Kidney tubule cell (primary cell): ENCODE data around the gene ZBTB12.
"Not testable (repeated sequence)": the region's sequence is repeated elsewhere in the genome, so short reads cannot be mapped to it uniquely, and the experiment has no call there.

Experiments
- DNase-seq: peaks from one replicate; pipeline ENCODE4 v3.0.0-alpha.2; 2018; ENCODE audit warnings: low spot score

ZBTB12 gene, protein sequence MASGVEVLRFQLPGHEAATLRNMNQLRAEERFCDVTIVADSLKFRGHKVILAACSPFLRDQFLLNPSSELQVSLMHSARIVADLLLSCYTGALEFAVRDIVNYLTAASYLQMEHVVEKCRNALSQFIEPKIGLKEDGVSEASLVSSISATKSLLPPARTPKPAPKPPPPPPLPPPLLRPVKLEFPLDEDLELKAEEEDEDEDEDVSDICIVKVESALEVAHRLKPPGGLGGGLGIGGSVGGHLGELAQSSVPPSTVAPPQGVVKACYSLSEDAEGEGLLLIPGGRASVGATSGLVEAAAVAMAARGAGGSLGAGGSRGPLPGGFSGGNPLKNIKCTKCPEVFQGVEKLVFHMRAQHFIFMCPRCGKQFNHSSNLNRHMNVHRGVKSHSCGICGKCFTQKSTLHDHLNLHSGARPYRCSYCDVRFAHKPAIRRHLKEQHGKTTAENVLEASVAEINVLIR

DNA sequence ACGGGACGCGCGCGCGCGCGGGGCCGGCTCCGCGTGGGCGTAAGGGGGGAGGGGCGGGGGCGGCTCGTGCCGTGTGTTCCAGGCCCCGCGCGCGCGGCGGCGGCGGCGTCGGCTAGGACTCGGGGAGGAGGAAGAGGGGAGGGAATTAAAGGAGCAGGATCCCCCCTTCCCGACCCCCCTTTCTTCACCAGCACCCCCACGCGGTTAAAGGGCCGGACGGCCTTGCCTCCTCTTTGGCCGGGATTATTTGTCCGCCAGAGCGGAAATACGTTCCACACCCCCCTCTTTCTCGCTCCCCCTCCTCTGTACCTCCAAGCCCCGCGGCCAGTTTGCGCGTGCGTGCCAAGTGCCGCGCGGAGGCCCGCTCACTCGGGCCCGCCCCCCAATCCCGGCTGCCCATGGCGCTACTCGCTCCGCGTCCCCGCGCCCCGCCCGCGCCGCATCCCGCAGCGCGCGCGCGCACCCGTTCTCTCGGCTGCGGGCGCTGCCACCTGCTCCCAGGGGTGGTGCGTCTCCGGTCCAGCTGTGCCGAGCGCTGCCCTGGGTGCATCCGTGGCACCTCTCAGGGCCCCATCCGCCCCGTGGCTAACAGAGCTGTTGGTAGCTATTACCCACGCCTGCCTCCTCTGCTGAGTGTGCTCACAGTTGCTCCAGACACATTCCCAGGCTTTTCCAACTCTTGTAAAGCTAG is at the start of gene ZBTB12:
ZBTB12 (minus strand) TSS at position 134 of the 691 bp plus-strand sequence. CDS start 781 bp downstream, outside the sequence.
- DNase-seq: peak; percentile 90

DNA sequence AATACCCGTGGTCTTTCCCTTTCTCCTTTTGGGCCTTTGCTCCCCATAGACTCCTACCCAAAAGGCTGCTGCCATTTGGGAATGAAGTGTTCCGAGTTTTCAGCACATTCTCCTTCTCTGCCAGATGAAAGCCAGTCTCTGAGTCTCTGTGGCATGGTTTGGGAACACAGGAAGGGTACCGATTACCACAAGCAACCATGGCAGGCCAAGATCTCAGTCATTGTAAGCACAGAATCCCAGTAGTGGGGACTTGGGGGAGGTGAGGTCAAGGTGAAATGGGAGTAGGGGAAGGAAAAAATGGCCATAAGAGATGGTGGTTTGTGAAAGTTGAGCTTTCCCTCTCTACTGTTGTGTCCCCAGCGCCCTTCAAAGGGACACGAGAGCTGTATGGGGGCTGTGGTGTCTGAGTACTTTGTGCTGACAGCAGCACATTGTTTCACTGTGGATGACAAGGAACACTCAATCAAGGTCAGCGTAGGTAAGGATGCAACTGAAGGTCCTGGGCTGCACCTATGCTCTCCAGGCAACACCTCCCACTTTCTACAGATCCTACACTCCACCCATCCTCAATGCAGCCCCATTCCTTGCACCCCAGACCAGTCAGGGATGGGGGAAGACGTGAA is 48.2 kb upstream of the ZBTB12 start:
- no peak for DNase-seq

DNA sequence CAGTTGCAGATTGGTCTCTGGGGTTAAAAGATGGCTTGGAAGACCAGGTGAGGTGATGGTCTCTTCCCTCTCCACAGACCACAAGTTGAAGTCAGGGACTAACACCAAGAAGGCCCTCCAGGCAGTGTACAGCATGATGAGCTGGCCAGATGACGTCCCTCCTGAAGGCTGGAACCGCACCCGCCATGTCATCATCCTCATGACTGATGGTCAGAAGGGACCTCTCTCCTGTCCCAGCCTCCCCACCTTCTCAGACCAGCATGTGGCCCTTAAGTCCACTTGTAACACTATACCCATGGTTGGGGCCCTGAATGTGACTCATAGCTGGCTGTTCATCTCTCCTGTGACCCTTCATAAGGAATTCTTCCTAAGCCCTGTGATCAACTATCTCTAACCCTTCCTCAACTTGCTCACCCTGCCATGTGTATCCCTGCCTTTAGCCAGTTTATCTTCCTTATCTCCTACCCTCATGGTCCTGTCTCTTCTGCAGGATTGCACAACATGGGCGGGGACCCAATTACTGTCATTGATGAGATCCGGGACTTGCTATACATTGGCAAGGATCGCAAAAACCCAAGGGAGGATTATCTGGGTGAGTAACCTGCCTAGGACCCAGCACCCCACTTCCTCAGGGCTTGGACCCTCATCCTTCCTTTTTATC is 47.0 kb upstream of the ZBTB12 start:
- DNase-seq: peak; percentile 14

DNA sequence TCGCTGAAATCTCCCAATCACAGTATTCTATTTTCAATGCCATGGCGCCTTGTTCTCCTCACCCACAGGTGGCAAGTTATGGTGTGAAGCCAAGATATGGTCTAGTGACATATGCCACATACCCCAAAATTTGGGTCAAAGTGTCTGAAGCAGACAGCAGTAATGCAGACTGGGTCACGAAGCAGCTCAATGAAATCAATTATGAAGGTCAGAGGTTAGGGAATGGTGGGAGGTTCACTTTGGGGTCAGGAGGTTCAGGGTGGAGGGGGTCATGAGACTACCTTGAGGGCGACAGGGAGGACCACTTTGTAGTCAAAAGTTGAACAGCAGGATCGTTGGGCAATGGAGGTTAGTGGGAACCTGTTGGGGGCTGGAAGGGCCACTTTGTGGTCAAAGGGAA is 46.4 kb upstream of the ZBTB12 start:
- DNase-seq: no peak

DNA sequence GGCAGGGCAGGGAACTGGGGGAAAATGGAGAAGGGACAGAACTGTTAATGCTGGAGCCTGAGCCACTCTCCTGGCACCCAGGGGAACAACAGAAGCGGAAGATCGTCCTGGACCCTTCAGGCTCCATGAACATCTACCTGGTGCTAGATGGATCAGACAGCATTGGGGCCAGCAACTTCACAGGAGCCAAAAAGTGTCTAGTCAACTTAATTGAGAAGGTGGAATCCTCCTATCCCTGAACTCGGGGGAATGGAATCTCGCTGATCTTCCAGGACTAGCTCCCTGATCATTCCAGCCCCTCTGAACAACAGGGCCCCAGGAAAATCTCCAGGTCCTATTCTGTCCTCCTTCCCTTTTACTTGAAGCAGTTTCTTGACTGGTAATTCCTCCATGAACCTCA is 46.0 kb upstream of the ZBTB12 start:
- no peak for DNase-seq

DNA sequence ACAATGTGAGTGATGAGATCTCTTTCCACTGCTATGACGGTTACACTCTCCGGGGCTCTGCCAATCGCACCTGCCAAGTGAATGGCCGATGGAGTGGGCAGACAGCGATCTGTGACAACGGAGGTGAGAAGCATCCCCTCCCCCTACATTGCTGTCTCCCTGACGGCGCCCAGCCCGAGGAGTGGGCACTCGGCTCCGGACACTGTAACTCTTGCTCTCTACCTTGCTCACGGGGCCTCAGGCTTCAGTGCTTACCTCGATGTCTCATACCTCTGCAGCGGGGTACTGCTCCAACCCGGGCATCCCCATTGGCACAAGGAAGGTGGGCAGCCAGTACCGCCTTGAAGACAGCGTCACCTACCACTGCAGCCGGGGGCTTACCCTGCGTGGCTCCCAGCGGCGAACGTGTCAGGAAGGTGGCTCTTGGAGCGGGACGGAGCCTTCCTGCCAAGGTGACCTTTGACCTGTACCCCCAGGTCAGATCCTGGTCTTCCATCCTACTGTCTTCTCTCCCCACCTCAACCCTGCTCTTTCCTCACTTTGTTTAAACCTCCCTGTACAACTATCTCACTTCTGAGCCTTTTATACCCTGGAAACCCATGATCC is 45.3 kb upstream of the ZBTB12 start:
- no peak for DNase-seq

DNA sequence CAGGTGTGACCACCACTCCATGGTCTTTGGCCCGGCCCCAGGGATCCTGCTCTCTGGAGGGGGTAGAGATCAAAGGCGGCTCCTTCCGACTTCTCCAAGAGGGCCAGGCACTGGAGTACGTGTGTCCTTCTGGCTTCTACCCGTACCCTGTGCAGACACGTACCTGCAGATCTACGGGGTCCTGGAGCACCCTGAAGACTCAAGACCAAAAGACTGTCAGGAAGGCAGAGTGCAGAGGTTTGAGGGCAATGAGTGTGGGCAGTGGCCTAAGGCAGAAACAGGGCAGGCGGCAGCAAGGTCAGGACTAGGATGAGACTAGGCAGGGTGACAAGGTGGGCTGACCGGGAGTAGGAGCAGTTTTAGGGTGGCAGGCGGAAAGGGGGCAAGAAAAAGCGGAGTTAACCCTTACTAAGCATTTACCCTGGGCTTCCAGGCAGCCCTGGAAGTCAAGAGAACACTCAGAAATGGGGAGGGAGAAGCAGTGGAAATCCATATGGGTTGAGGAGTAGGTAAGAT is 44.5 kb upstream of the ZBTB12 start:
- no peak for DNase-seq

DNA sequence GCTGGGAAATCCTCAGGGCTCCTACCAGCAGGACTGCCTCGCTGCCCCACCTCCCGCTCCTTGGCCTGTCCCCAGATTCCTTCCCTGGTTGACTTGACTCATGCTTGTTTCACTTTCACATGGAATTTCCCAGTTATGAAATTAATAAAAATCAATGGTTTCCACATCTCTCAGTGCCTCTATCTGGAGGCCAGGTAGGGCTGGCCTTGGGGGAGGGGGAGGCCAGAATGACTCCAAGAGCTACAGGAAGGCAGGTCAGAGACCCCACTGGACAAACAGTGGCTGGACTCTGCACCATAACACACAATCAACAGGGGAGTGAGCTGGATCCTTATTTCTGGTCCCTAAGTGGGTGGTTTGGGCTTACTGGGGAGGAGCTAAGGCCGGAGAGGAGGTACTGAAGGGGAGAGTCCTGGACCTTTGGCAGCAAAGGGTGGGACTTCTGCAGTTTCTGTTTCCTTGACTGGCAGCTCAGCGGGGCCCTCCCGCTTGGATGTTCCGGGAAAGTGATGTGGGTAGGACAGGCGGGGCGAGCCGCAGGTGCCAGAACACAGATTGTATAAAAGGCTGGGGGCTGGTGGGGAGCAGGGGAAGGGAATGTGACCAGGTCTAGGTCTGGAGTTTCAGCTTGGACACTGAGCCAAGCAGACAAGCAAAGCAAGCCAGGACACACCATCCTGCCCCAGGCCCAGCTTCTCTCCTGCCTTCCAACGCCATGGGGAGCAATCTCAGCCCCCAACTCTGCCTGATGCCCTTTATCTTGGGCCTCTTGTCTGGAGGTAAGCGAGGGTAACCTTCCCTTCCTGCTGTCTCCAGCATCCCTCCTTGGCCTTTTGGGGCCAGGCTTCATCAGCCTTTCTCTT is 43.9 kb upstream of the ZBTB12 start, which contains the start of gene CFB:
CFB (plus strand) TSS at position 589 of the 863 bp plus-strand sequence; CDS start at position 716, 127 bp downstream.
- peak; percentile 91 for DNase-seq

DNA sequence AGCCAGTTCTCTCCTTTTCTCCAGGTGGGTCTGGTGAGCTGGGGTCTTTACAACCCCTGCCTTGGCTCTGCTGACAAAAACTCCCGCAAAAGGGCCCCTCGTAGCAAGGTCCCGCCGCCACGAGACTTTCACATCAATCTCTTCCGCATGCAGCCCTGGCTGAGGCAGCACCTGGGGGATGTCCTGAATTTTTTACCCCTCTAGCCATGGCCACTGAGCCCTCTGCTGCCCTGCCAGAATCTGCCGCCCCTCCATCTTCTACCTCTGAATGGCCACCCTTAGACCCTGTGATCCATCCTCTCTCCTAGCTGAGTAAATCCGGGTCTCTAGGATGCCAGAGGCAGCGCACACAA is 43.2 kb upstream of the ZBTB12 start:
- DNase-seq: no peak

DNA sequence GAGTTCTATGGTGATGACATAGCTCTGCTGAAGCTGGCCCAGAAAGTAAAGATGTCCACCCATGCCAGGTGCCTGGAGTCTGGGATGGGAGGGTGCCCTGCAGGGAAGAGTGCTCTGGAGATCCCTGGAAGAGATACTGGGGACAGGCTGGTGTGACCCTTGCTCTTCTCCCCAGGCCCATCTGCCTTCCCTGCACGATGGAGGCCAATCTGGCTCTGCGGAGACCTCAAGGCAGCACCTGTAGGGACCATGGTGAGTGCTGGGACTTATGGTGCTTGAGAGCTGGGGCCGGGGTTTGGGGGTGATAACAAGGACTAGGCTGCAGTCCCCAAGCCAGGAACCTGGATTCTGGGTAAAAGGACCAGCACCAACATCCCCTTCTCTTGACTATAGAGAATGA is 41.9 kb upstream of the ZBTB12 start:
- DNase-seq: no peak

DNA sequence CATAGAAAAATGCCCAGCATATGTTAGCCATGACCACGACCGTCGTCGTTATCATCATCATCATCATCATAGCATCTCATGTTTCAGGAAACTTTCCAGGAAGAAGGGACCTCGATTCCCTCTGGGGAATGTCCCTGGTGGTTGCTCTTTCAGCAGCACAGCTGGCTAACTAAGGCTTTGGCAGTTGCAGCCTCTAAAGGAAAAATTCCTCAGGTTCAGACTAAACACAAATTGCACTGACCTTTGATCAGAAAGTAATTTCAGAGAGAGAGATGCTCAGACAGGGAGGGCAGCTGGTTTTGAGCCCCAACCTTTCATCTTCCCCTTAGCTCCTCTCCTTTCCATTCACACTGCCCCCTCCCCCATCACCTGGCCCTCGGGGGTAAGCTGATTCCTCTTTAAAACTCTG is 38.4 kb upstream of the ZBTB12 start:
- peak; percentile 67 for DNase-seq

DNA sequence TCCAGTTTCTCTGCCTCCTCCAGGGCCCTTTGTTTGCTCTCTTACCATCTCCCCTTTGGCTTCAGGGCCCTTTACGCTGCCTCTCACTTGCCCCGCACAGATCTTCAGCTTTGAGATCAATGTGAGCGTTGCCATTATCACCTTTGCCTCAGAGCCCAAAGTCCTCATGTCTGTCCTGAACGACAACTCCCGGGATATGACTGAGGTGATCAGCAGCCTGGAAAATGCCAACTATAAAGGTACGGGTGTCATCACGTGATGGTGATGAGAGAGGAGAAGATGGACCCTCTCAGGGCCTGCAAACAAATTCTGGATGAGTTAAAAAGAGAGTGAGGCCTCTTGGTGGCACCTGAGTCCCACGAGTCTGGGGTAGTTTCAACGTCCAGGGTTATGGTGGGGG is 33.9 kb upstream of the ZBTB12 start:
- DNase-seq: no peak

DNA sequence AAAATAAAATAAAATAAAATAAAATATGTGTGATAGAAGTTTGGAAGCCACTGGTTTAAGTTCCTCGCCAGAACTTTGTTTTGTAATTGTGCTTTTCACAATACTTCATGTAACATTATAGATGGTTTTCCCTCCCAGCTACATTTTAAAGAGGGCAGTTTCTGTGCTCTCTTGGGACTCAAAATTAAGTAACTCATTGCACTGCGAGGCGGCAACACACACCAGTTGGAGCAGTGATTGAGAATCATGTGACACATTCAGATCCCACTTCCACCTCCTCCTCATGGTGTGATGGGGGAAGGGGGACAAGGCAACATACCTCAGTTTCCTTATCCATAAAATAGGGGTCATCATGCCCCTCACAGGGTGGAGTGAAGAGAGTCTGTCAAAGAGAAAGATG is 33.1 kb upstream of the ZBTB12 start:
- no peak for DNase-seq

DNA sequence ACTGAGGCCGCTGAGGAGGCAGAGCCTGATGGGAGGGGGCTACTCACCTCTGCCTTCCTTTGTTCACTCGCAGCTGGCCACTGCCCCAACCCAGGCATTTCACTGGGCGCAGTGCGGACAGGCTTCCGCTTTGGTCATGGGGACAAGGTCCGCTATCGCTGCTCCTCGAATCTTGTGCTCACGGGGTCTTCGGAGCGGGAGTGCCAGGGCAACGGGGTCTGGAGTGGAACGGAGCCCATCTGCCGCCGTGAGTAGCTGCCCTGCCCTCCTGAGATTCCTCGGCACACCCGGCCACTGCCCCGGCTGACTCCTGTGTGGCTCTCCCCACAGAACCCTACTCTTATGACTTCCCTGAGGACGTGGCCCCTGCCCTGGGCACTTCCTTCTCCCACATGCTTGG is 31.7 kb upstream of the ZBTB12 start:
- DNase-seq: no peak

DNA sequence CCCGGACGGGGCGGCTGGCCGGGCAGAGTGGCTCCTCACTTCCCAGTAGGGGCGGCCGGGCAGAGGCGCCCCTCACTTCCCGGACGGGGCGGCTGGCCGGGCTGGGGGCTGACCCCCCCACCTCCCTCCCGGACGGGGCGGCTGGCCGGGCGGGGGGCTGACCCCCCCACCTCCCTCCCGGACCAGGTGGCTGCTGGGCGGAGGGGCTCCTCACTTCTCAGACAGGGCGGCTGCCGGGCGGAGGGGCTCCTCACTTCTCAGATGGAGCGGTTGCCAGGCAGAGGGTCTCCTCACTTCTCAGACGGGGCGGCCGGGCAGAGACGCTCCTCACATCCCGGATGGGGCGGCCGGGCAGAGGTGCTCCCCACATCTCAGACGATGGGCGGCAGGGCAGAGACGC is 30.3 kb upstream of the ZBTB12 start:
- DNase-seq: not testable (repeated sequence)

DNA sequence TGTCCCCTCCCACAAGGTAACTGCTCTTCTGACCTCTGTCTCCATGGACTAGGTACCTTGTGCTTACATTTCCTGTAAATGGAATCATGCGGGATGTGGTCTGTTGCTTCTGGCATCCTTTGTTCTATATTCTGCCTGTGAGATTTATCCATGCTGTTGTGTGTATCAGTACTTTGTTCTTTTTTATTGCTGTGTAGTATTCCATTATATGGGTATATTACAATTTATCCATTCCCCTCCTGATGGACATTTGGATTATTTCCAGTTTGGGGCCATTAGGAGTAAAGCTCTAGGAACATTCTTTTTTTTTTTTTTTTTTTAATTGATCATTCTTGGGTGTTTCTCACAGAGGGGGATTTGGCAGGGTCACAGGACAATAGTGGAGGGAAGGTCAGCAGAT is 29.1 kb upstream of the ZBTB12 start:
- DNase-seq: no peak

DNA sequence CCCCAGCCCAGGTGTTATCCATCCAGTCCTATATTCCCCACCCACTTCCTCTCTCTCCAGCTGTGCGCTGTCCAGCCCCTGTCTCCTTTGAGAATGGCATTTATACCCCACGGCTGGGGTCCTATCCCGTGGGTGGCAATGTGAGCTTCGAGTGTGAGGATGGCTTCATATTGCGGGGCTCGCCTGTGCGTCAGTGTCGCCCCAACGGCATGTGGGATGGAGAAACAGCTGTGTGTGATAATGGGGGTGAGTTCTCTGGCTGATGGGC is 26.7 kb upstream of the ZBTB12 start:
- no peak for DNase-seq

DNA sequence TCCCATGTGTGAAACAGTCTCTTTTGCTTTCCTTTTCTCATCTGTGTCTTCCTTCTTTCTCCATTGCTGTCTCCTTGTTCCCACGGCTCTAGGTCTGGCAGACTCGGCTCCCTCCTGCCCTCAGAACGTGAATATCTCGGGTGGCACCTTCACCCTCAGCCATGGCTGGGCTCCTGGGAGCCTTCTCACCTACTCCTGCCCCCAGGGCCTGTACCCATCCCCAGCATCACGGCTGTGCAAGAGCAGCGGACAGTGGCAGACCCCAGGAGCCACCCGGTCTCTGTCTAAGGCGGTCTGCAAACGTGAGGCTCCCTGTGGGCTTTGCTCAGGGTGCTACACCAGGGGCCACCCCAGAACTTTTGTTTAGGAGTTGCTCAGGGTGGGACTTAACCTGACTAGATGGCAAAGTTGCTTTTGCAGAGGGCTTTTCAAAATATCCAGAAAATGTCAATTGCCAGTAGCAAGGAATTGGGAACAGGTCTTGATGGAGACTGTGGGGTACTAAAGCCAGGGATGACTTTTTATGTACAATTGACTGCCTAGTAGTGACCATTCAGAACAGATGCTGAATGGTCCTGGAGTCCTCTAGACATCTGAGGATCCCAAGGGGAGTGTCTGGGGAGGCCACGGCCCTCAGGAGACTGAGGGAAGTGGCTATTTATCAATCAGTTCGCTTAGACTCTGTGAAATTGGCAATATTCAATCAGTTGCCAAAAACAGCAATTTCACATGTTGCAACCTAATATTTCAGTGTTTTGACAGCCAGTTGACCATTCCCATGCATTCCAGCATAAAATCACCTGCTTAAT is 26.2 kb upstream of the ZBTB12 start:
- DNase-seq: no peak

DNA sequence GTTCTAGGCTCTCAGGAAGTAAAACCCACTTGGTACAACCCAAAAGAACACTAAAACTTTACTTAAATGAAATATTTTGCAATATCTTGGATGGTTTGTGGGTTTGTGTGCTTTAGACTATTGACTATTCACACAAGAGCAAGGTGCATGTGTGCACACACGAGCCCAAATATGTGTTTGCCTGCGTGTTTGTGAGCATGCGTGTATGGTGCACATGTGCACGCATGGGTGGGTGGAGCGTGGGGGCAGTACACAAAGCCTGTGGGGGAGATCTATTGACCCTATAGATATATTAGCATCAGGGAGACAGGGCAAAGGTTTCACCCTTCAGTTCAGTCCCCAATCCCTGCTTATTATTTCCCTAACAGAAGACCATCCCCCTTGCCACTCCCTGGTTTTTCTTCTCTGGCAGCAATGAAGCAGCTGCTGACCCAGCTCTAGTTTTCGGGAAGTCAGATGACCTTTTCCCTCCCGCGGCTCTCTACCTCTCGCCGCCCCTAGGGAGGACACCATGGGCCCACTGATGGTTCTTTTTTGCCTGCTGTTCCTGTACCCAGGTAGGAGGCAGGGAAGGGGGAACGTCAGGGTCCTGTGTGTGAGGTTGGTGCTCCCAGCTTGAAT is 25.5 kb upstream of the ZBTB12 start, which contains the start of gene C2:
C2 (plus strand) TSS at position 476 of the 621 bp plus-strand sequence; CDS start at position 512, 36 bp downstream.
- no peak for DNase-seq

DNA sequence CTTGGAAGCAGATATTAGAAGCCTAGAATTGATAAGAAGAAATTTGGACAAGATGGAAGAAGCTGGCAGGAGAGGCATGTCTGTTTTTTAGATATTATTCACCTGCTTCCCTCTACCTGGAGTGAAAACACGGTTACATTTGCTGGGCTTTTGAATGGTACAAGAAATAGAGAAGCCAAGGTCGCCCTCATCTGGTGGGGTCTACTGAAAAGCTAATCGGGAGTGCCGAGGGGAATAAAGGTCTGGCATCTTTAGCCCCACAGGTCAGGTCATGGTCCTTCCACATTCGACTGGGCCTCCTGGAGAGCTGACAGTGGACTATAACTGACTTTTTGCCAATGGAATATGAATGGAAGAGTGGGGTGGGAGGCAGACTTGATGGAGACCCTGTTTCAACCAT is 21.1 kb upstream of the ZBTB12 start:
- no peak for DNase-seq
